ENCODE results near the gene WSCD1.

The WSCD1 gene

GRCh38 chr17:6070430-6070912, 292 bp downstream of the WSCD1 start:
- no peak overlapping the region for H3K4me3 ChIP-seq (ENCODE audit: low read depth, low read length)
- no peak for TF ChIP-seq CTCF (IDR thresholded peaks at IDR 0.05; ENCODE audit: borderline replicate concordance, insufficient read depth, low read depth, low read length)

GRCh38 chr17:6070913-6071511, 833 bp downstream of the WSCD1 start:
- H3K4me3 ChIP-seq (ENCODE audit: low read depth, low read length): no peak overlapping the region
- no peak for TF ChIP-seq CTCF (IDR thresholded peaks at IDR 0.05; ENCODE audit: borderline replicate concordance, insufficient read depth, low read depth, low read length)

GRCh38 chr17:6071528-6072065, 1.4 kb downstream of the WSCD1 start:
- H3K4me3 ChIP-seq (ENCODE audit: low read depth, low read length): no peak overlapping the region
- TF ChIP-seq CTCF (IDR thresholded peaks at IDR 0.05; ENCODE audit: borderline replicate concordance, insufficient read depth, low read depth, low read length): no peak

- no peak for TF ChIP-seq CTCF (IDR thresholded peaks at IDR 0.05; ENCODE audit: borderline replicate concordance, insufficient read depth, low read depth, low read length)
- H3K4me3 ChIP-seq (ENCODE audit: low read depth, low read length): no peak overlapping the region
These were observed 2.0 kb downstream of the WSCD1 start for GRCh38 chr17:6072157-6072556.

GRCh38 chr17:6072611-6073010, 2.4 kb downstream of the WSCD1 start:
- no peak overlapping the region for H3K4me3 ChIP-seq (ENCODE audit: low read depth, low read length)

GRCh38 chr17:6073620-6074019, 3.4 kb downstream of the WSCD1 start:
- no peak for TF ChIP-seq CTCF (IDR thresholded peaks at IDR 0.05; ENCODE audit: borderline replicate concordance, insufficient read depth, low read depth, low read length)
- H3K4me3 ChIP-seq (ENCODE audit: low read depth, low read length): no peak overlapping the region

More at GRCh38 chr17:6072611-6073010, 2.4 kb downstream of the WSCD1 start:
- no peak for TF ChIP-seq CTCF (IDR thresholded peaks at IDR 0.05; ENCODE audit: borderline replicate concordance, insufficient read depth, low read depth, low read length)

GRCh38 chr17:6075050-6075449, 4.9 kb downstream of the WSCD1 start:
- H3K4me3 ChIP-seq (ENCODE audit: low read depth, low read length): no peak overlapping the region
- TF ChIP-seq CTCF (IDR thresholded peaks at IDR 0.05; ENCODE audit: borderline replicate concordance, insufficient read depth, low read depth, low read length): no peak
